ENCODE data around the gene MDP1. TPM values are rescaled to one million over a fixed set of nuclear protein-coding genes. Genes with fewer than 3 reads are reported as not detected.

MDP1 gene
- total RNA-seq, 2 donors from 2014 or later: 21.0 to 25.0 TPM

- Mint-ChIP-seq H3K27ac (peak within 1 kb of the TSS; percentile 93), H3K9me3 (no peaks in the 10 kb centered on the region), H3K4me1 (peaks cover 17% of the 10 kb centered on the region), H3K27me3 (ENCODE audit: insufficient read depth) (no peaks in the 10 kb centered on the region), H3K36me3 (ENCODE audit: low read depth) (peaks cover 32% of the 10 kb centered on the region), H3K4me3 (peak within 1 kb of the TSS; percentile 91)
- Histone ChIP-seq H3K27ac (ENCODE audit: low read depth, low read length) (peak within 1 kb of the TSS; percentile 75), H3K4me3 (ENCODE audit: low read length) (peak within 1 kb of the TSS; percentile 96), H3K4me1 (ENCODE audit: control insufficient read depth, insufficient read depth, low read length) (peaks cover 8% of the 10 kb centered on the region), H3K9me3 (ENCODE audit: control insufficient read depth, low read length) (no peaks in the 10 kb centered on the region), H3K36me3 (ENCODE audit: control insufficient read depth, insufficient read depth, low read length) (peaks cover 39% of the 10 kb centered on the region), H3K27me3 (ENCODE audit: control insufficient read depth, insufficient read depth, low read length, poor library complexity, severe bottlenecking) (no peaks in the 10 kb centered on the region), H3K9ac (ENCODE audit: extremely low read depth, low read length, poor library complexity, severe bottlenecking) (peak within 1 kb of the TSS; percentile 62)
- WGBS, 2 experiments (ENCODE audit: insufficient coverage in 1 of 2, insufficient read length in 1 of 2): 9 to 12% methylated on average over 32 to 36 of the region's 38 CpGs
- TF ChIP-seq CTCF (conservative IDR thresholded peaks at IDR 0.05): no peak
- DNase-seq: peak; percentile 94
These were observed 17.0 kb upstream of the MDP1 start, which contains the start of gene GMPR2 for GRCh38 chr14:24232645-24233537. Gene GMPR2, plus strand, starts transcription at chr14:24232929. Its CDS starts 325 bp downstream, at chr14:24233254.

GRCh38 chr14:24232121-24232644 lies 16.3 kb upstream of the MDP1 start, which contains the start of gene NEDD8:
Gene NEDD8, minus strand, starts transcription at chr14:24232367. Its CDS starts 100 bp downstream, at chr14:24232267.
- Histone ChIP-seq H3K9me3 (ENCODE audit: control insufficient read depth, low read length) (no peaks in the 10 kb centered on the region), H3K27me3 (ENCODE audit: control insufficient read depth, insufficient read depth, low read length, poor library complexity, severe bottlenecking) (no peaks in the 10 kb centered on the region), H3K4me1 (ENCODE audit: control insufficient read depth, insufficient read depth, low read length) (peaks cover 8% of the 10 kb centered on the region), H3K27ac (ENCODE audit: low read depth, low read length) (peak within 1 kb of the TSS; percentile 75), H3K9ac (ENCODE audit: extremely low read depth, low read length, poor library complexity, severe bottlenecking) (peak within 1 kb of the TSS; percentile 62), H3K4me3 (ENCODE audit: low read length) (peak within 1 kb of the TSS; percentile 96), H3K36me3 (ENCODE audit: control insufficient read depth, insufficient read depth, low read length) (peaks cover 33% of the 10 kb centered on the region)
- Mint-ChIP-seq H3K9me3 (no peaks in the 10 kb centered on the region), H3K4me1 (peaks cover 17% of the 10 kb centered on the region), H3K27me3 (ENCODE audit: insufficient read depth) (no peaks in the 10 kb centered on the region), H3K4me3 (peak within 1 kb of the TSS; percentile 91), H3K36me3 (ENCODE audit: low read depth) (peaks cover 30% of the 10 kb centered on the region), H3K27ac (peak within 1 kb of the TSS; percentile 93)
- DNase-seq: peak; percentile 94
- TF ChIP-seq CTCF (conservative IDR thresholded peaks at IDR 0.05): no peak
- WGBS, 2 experiments (ENCODE audit: insufficient coverage in 1 of 2, insufficient read length in 1 of 2): 0% methylated on average over 2 to 30 of the region's 30 CpGs

GRCh38 chr14:24231263-24232120 lies 15.6 kb upstream of the MDP1 start:
- no peaks in the 10 kb centered on the region for H3K27me3 ChIP-seq (ENCODE audit: control insufficient read depth, insufficient read depth, low read length, poor library complexity, severe bottlenecking)
- Mint-ChIP-seq H3K27me3 (ENCODE audit: insufficient read depth) (no peaks in the 10 kb centered on the region), H3K9me3 (no peaks in the 10 kb centered on the region), H3K4me1 (peaks cover 17% of the 10 kb centered on the region), H3K4me3 (peak overlapping the region; percentile 91), H3K36me3 (ENCODE audit: low read depth) (peaks cover 27% of the 10 kb centered on the region), H3K27ac (peak overlapping the region; percentile 93)
- 14 to 16% methylated on average over 11 to 23 of the region's 23 CpGs for WGBS, 2 experiments (ENCODE audit: insufficient coverage in 1 of 2, insufficient read length in 1 of 2)
- H3K9ac ChIP-seq (ENCODE audit: extremely low read depth, low read length, poor library complexity, severe bottlenecking): peak overlapping the region; percentile 61
- H3K9me3 ChIP-seq (ENCODE audit: control insufficient read depth, low read length): no peaks in the 10 kb centered on the region
- H3K4me3 ChIP-seq (ENCODE audit: low read length): peak overlapping the region; percentile 96
- DNase-seq: no peak
- peaks cover 33% of the 10 kb centered on the region for H3K36me3 ChIP-seq (ENCODE audit: control insufficient read depth, insufficient read depth, low read length)
- no peak overlapping the region for H3K27ac ChIP-seq (ENCODE audit: low read depth, low read length)
- peaks cover 8% of the 10 kb centered on the region for H3K4me1 ChIP-seq (ENCODE audit: control insufficient read depth, insufficient read depth, low read length)
- TF ChIP-seq CTCF (conservative IDR thresholded peaks at IDR 0.05): no peak

All from endodermal cell (in vitro differentiated cells).